Measurements from ENCODE around the gene CEP128.

CEP128 gene

DNA sequence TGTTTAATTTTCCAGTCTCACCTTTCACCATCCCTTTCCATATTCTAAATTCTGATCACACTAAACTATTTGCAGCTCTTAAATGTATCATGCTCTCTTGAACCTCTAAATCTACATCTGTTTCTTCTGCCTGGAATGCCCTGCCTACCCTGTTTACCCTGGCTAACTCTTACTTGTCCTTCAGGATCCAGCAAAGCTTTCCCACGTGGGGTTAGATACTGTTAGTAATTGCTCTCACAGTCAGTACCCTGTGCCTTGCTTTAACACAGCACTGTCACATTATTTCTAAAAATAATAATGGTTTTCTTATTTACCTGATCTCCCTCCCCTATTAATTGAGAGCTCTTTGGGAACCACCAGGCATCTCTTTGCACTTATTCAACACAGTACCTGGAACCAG, 333.0 kb downstream of the CEP128 start:
- DNase-seq (ENCODE audit: low read depth in 2 of 2), result no peak

DNA sequence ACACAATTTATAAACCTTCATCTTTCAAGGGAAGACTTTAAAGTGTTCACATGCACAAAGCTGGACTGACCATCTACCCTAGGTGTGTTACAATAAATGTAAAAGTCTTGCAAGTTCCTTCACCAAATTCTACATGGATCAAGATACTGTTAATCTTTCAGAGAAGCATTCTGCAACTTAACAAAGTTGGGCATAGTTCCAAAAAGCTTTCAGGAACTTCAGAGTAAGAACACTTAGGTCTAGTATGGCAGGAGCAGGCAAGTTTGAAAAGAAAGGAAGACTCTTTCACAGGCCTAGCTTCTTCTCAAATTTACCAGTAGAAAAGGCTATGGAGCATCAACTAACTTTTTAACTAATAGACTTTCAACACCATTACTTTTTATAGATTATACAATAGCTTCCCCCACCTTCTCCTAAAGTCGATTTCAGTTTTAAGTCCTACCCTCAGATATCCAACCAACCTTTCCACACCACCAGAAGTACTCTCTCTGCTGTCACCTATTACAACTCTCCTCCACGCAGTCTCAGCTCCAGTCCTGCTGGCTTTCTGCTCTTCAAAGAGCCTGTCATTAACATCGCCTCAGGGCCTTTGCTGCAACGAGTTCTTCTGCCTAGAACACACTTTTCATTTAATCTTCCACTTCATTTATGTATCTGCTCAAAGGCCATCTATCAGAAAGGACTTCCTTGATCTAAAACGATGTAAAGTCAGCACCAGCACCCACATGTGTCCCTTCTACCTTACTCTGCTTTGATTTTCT, 333.9 kb downstream of the CEP128 start:
- DNase-seq (ENCODE audit: low read depth in 2 of 2), result no peak

DNA sequence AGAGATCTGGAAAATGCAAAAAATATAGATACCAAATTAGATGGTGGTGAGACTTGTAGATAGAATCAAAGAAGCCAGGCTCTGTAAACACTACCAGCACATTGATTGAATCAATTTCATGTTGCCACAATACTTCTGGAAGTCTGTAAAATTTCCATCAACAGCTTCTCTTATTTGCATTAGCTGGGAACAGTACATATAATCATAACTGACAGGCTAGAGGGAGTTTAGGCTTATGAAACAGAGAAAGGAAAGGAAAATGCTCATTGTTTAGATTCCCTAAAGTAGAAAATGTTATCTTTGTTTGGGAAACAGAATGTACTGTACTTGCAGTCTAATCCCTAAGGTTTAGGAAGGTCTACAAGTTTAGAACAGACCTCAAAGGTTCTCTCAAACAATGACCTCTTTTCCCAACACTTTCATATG, 335.2 kb downstream of the CEP128 start:
- no peak for DNase-seq (ENCODE audit: low read depth in 2 of 2)

DNA sequence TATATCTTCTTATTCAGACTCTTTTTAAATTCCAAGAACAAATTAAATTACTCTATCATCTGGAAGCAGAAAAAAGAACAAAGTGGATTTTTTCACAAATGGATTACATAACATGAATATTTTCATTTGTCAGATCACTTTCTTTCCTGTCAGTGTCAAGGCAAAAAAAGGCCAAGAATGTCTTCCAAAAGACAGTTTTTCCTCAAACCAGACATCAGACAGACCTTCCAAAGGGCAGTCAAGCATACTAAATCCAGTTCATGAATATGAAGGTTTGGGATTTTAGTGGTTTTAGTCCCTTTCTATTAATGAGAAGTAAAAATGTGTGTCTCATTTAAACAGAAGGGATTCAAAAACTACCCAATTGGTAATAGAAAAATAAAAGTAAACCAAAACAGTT, 336.0 kb downstream of the CEP128 start:
- no peak for DNase-seq (ENCODE audit: low read depth in 2 of 2)

DNA sequence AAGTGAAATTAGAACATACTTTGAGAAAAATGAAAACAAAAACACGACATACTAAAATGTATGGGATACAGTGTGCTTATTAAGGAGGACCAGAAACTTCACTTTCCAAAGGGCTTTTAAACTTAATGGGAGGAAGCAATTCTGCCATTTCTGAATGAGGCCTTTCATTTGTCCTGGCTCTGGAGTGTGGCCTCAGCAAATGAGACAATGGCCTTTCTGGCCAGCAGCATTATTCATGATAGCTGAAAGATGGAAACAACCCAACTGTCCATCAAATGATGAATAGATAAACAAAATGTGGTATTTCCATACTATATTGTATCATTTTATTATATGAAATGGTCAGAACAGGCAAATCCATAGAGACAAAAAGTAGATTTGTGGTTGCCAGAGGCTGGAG, 338.6 kb downstream of the CEP128 start:
- DNase-seq (ENCODE audit: low read depth in 2 of 2), result no peak

DNA sequence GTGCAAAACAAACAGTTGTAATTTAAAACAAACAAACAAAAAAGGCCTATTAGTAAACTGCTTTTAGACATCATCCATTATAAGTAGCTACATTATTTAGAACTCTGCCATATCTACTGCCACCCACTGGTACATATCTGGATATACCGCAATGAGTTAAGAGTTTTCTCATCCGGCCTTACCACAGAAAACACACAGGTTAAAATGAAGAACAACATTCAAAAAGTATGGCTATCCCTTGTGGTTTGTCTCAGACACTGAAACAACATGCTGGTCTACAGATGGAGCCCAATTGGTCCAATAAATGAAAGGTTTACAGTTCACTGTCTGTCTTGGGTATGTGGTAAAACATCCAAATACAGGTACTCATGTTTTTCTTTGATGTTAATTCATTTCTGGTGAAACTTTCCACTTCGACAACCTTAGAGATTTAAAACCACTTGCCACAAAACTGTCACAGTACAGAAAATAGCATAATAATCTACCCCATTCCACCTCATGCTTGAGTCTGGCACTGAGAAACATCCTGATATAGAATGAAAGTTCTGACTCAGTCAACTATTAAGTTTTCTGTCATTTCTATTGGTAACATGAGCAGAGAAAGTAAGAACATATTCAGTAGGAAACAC, 354.3 kb downstream of the CEP128 start:
- no peak for DNase-seq (ENCODE audit: low read depth in 2 of 2)

DNA sequence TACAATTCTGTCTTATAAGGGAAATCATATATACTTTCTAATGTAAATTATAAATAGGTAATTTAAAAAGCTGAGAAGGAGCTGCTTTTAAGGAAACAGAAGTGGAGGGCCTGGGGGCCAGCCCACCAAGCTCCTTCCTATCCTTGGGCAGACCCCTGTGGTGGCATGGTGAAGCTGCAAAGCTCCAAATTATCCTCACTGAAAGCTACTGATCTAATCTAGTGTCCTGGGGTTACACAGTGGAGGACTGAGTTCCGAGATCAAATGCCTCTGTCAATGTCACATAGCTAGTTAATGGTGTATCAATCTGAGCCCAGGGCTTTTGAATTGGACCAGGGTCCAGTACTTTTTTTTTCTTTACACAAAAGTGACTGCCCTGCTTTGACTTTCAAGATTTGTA, 355.4 kb downstream of the CEP128 start:
- no peak for DNase-seq (ENCODE audit: low read depth in 2 of 2)

DNA sequence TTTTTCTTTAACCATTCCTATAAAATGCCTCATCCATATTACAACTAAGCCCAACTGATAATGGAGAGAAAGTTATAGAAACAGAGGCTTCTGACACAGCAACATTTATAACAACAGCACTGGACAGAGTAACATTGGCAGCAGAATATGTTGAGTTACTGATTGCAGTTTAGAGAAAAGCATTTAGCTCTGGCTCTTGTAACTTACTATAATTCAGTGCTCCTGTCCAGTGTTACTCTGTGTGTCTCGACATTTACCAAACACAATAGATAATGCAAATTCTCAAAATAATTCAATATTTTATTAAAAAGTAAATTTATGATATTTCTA, 356.1 kb downstream of the CEP128 start:
- DNase-seq (ENCODE audit: low read depth in 2 of 2), result no peak

DNA sequence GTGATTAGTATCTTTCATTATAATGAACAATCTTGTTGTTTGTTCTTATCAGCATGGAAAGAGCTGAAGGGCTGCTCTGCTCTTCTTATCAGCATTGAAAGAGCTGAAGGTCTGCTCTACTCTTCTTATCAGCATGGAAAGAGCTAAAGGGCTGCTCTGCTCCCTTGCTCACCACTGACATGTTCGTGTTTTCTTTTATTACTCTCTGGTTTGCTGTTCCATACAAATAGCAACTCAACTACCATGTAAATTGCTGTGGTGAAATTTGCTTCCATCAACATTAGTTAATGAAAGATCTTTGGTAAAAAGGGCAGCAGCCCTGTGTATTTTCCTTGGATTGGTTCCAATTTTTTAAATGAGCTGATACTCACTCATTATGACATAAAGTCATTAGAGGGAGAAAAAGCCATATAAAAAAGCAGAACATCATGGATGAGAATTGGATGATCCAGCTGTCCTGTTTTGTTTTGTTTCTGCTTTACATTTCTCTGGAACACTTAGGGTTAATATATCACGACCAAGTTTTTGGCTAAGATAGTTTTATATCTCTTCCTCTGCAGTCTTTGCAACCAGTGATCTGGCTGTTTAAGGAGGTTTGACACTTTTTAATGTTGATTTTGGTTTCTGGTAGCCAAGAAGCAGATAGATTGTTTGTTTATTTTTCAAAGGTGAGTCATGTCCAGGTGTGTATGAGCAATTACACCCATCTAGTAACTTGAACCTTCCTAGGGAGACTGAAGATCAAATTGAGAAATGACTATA, 356.6 kb downstream of the CEP128 start:
- no peak for DNase-seq (ENCODE audit: low read depth in 2 of 2)

DNA sequence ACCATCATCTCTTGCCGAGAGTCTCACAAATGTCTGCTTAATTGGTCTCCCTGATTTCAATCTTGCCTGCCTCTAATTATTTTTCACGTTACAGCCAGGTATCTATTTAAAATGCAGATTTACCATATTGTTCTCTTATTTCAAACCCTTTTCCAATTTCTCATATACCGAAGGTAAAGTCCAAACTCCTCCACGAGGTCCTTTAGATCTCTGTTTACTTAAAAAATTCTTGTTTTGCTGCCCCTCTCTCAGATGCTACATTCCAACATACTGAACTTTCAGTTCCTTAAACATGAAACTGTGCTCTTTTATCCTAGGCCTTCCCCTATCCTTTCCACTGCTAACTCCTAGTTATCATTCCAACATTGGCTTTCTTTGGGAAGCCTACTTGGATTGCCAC, 363.9 kb downstream of the CEP128 start:
- DNase-seq (ENCODE audit: low read depth in 2 of 2), result no peak

DNA sequence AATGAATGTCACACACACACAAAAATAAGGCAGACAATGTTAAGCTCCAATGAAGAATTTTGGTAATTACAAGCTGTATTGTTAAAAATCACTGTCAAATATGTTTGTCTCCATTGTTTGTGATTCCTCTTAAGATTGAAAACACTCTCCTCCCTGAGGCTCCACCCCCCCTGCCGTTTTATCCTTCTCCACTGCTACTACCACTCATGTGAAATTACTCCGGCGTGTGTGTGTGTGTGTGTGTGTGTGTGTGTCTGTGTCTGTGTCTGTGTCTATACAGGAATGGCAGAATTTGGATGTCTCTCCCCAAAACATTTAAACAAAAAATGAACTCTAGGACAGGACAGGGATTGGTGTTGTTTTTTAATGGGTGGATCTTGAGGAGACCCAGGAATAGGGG, 365.1 kb downstream of the CEP128 start:
- DNase-seq (ENCODE audit: low read depth in 2 of 2), result no peak

DNA sequence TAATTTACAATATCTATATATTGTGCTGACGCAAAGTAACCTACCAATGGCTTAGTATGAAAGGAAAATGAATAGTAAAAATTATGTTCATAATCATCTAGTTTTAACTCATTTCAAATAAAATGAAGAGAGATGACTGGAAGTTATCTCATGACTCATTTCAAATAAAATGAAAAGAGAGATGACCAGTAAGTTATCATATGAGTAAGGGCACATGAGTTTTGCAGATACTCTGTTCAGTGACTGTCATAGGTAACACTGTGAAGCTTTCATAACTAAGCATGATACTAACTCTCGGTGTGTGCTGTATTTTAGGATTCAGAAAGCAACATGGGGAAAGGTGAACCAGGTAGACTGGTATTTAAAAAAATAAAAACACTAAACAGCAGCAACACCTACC, 365.8 kb downstream of the CEP128 start:
- DNase-seq (ENCODE audit: low read depth in 2 of 2), result no peak

DNA sequence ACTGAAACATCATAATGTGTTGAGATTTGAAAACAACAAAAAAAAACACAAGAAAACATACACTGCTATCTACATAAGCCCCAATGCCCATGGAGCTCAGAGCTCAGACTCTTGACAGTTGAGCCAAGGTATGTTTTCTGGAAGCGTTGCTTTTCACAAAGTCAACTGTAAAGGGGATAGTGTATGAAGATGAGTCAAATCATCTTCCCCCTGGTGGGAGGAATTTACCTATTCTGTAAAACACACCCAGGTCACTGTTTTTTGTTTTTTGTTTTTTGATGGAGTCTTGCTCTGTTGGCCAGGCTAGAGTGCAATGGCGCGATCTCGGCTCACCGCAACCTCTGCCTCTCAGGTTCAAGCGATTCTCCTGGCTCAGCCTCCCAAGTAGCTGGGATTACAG, 368.9 kb downstream of the CEP128 start:
- DNase-seq (ENCODE audit: low read depth in 2 of 2), result no peak

DNA sequence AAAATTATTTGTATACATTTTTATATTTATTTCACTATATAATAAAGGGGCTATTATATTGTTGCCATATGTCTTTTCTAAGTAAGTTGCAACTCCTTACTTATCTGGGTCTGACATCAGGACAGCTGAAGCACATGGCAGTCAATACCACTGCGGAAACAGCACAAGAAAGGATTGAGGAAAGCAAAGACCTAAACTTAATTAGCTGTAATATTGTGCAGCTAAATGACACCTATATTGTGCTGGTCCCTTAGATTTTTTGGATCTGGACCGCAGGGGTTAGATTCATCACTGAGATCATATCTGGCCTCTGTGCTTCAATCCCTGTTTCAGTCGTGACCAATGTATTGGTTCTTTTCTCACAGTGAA, 370.6 kb downstream of the CEP128 start:
- no peak for DNase-seq (ENCODE audit: low read depth in 2 of 2)

DNA sequence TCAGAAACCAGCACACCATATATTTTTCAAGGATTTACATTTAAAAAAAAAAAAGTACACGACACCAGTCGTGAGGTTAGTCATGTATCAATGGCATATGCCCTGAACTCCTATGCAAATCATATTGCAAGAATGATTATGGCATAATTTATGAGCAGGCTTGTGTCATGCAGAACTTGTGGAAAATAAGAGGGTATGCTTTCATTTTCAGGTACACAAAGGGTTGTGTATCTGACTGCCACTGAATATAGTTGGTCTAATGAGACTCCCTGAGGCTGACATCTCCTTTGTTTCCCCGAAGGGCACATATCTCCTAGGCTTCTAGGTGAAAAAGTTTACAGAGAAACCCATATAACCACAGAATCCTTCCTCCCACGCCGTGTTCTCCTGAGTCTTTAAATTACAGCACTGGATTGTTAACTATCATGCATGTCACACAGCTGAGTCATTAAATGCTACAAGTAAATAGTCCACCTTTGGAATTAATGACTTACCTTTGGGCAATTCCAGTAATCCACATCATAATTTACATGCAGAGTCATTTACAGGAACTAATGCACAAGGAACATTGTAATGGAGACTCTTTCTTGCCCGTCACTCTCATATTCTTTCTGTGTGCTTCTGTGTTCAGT, 373.5 kb downstream of the CEP128 start:
- no peak for DNase-seq (ENCODE audit: low read depth in 2 of 2)

DNA sequence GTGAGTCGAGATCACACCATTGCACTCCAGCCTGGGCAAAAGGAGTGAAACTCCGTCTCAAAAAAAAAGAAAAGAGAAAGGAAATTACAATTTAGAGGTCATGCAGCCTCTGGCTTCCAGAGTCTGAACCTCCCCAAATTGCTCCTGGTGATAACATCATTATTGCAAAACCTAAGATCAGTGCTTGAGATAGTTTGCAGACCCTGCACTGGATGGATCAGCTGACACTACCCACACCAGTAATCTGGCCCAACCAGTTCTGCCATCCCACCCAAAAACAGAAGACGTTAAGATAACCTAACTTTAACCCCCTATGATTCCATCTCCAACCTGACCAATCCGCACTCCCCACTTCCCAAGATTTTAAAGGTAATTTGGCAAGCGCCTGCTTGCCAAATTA, 376.5 kb downstream of the CEP128 start:
- DNase-seq (ENCODE audit: low read depth in 2 of 2), result no peak

DNA sequence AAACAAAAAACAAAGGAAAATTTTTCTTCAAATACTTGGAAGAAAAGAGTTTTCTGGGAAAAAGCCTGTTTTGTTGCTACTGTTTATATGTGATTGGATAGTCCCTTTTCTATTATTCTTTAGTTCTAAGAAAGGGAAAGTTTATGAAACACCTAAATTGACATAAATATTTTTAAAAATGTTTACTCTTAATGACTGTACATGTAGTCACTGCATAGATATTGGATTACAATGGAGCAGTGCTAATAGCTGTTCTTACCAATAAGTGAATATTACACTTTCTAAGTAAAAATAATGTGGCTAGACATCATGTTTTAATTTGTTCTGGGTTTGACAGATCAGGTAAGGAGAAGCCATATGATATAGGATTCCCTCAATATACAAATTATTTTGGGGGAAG, 377.5 kb downstream of the CEP128 start:
- no peak for DNase-seq (ENCODE audit: low read depth in 2 of 2)

DNA sequence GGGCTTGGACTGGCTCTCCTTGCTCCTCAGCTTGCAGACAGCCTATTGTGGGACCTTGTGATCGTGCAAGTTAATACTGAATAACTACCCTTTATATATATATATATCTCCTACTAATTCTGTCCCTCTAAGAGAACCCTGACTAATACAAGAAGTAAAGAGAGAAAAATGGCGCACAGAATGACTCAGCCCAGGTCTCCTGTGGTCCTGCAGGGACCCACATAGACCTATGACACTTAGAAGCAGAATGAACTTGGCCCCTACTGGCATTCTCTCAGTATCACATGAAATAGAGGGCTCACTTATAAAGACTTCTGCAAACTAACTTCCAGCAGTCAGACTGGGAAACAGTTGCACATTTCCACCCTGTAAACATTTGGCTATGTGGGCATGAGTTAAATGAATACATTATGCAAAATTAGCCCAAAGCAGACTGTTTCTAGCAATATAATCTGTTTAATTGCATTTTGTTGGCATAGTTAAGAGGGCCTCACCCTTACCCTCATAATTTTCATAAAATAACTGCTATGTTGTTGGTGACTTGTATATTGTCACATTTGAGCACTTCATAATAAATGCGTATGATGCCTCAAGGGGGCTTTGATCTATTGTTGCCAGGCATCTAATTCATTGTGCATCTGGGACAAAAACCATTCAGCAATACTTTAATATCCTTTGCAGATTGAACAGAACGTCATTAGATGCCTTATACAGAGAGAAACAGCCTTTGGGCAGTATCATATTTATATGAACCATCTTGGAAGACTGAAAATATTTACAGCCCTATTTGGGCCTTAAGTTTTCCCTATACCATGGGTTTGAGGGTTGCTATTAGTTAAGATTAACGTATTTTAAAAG, 380.5 kb downstream of the CEP128 start:
- no peak for DNase-seq (ENCODE audit: low read depth in 2 of 2)

DNA sequence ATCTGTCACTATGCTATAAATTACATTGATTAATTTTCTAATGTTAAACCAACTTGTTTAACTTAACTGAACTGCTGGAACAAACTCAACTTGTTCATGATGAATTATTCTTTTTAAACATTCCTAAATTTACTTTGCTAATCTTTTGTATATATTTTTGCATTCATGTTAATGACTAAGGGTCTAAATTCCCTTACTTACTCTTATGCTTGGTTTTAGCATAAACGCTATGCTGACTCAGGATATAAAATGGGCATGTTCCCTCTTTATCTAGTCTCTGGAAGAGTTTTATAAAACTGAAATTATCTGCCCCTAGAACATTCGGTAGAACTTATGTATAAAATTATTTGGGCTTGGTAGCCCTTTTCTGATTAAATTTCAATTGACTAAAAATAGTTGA, 387.4 kb downstream of the CEP128 start:
- DNase-seq (ENCODE audit: low read depth in 2 of 2), result no peak

DNA sequence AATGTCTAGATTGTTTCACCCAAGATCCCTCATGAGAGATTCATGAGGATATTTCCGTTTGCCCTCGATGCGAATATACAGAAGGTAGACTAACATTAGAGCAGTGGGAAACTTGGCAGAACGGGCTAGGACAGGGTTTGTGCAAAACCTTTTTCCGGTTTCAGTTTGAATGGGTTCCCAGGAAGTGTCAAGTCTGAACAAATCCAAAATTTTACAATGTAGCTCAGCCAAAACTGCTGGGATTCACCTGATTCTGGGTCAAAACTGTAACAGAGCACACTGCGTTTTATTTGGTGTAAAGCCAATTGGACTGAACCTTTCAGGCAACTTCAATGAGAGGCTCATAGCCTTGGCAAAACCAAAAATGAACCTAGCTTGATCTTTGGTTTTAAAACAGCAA, 392.4 kb downstream of the CEP128 start:
- no peak for DNase-seq (ENCODE audit: low read depth in 2 of 2)

DNA sequence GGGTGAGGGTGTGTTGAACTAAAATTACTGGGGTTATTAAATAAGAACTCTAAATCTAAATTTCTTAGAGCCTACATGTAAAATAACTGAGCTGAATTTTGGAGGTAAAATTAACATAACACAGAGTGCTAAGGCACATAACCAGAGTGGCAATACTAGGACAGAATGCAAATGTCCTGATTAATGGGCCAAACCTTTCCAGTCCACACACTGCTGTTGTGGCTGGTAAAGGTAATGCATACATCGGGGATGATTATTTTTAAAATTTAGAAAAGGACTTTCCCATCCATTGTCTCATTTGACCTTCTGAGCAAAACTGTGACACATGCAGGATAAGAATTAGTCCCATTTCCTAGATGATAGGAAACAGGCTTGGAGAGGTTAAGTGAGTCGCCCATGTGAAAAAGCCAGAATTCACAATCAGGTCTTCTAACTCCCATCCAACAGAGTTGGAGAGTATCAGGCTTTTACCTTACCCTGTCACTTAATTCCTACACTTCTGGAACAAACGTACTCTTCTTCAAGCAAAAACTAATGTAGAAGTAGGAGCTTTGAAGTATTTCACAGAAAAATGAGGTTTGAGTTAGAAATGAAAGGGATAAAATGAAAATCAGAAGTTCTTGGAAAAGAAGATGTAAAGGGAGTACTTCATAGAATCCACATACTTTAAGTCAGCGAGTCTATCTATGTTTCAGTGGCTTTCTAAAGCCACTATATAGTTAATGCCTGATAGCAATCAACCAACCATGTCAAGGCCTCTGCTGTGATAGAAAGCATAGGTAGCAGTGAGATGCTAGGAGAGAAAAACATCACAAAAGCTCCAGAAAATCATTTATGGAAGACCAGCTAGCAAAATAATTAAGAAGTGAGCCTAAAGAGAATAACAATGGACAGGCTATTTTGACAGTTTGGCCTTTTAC, 395.3 kb downstream of the CEP128 start:
- no peak for DNase-seq (ENCODE audit: low read depth in 2 of 2)

Data from stimulated activated CD4-positive, alpha-beta T cell treated with anti-CD3 and anti-CD28 coated beads, Interleukin-4, amount 100 ng/mL, for 48 hours (primary cell).